CD4-positive, alpha-beta T cell treated with Interleukin-2 at 100 ng/mL for 4 hours (primary cell): ENCODE measurements around the gene CCDC14.
A peak's percentile ranks its signal among the peaks of the same experiment; 100 is the strongest.
"Not testable (repeated sequence)": the region's sequence is repeated elsewhere in the genome, so short reads cannot be mapped to it uniquely, and the experiment has no call there.

ENCODE experiments used
- DNase-seq: peaks from one replicate; pipeline ENCODE4 v3.0.0-alpha.2; 2020; ENCODE audit warnings: low spot score

CCDC14 gene, protein sequence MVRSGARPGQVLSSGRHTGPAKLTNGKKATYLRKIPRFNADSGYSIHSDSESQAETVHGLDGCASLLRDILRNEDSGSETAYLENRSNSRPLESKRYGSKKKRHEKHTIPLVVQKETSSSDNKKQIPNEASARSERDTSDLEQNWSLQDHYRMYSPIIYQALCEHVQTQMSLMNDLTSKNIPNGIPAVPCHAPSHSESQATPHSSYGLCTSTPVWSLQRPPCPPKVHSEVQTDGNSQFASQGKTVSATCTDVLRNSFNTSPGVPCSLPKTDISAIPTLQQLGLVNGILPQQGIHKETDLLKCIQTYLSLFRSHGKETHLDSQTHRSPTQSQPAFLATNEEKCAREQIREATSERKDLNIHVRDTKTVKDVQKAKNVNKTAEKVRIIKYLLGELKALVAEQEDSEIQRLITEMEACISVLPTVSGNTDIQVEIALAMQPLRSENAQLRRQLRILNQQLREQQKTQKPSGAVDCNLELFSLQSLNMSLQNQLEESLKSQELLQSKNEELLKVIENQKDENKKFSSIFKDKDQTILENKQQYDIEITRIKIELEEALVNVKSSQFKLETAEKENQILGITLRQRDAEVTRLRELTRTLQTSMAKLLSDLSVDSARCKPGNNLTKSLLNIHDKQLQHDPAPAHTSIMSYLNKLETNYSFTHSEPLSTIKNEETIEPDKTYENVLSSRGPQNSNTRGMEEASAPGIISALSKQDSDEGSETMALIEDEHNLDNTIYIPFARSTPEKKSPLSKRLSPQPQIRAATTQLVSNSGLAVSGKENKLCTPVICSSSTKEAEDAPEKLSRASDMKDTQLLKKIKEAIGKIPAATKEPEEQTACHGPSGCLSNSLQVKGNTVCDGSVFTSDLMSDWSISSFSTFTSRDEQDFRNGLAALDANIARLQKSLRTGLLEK

GRCh38 chr3:123960781-123961507 lies at the start of gene CCDC14:
CCDC14 (minus strand) TSS chr3:123961229; CDS start chr3:123961173, 56 bp downstream.
- DNase-seq = peak; percentile 73

- not testable (repeated sequence) for DNase-seq
Observed at GRCh38 chr3:124008321-124008720, 47.3 kb upstream of the CCDC14 start.

GRCh38 chr3:124007186-124007585 lies 46.2 kb upstream of the CCDC14 start:
- DNase-seq = no peak

- not testable (repeated sequence) for DNase-seq
Observed at GRCh38 chr3:124002405-124003079, 41.5 kb upstream of the CCDC14 start.

DNA sequence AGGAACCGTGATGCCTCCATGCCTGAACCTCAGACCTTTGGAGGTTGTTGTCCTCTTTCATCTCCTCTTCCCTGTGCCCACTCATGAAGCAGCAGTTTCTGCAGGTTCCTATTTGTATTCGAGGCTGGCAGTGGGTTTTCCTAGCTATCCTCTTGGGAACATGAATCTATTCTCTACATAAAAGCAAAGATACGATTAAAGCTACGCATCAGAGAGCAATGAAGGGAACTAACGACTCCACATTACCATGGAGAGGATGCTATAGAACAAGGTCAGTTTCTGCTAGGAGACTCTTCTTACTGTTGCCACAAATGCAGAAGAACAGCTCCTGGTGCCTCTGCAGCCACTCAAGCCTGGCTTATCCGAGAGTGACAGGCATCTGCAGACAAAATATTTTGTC lies 40.3 kb upstream of the CCDC14 start:
- DNase-seq = not testable (repeated sequence)

GRCh38 chr3:123997543-123997942 lies 36.5 kb upstream of the CCDC14 start:
- no peak for DNase-seq

DNA sequence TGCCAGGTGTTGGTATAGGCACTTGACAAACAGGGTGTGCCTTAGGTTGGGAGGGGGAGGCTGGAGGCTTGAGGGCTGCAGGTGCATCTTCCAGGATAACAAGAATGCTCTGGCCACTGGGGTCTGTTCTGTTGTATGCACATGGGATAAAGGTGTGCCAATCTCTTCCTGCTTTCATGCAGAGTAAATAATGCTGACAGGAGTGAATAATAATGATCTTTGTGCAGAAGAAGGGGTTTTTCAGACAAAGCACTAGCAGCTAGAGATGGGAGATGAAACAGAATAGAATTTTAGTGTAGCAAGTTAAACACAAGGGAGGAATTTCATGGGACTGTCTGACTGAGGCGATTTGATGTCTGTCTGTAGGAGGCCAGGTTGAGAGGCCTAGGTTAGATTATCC lies 32.8 kb upstream of the CCDC14 start:
- no peak for DNase-seq

DNA sequence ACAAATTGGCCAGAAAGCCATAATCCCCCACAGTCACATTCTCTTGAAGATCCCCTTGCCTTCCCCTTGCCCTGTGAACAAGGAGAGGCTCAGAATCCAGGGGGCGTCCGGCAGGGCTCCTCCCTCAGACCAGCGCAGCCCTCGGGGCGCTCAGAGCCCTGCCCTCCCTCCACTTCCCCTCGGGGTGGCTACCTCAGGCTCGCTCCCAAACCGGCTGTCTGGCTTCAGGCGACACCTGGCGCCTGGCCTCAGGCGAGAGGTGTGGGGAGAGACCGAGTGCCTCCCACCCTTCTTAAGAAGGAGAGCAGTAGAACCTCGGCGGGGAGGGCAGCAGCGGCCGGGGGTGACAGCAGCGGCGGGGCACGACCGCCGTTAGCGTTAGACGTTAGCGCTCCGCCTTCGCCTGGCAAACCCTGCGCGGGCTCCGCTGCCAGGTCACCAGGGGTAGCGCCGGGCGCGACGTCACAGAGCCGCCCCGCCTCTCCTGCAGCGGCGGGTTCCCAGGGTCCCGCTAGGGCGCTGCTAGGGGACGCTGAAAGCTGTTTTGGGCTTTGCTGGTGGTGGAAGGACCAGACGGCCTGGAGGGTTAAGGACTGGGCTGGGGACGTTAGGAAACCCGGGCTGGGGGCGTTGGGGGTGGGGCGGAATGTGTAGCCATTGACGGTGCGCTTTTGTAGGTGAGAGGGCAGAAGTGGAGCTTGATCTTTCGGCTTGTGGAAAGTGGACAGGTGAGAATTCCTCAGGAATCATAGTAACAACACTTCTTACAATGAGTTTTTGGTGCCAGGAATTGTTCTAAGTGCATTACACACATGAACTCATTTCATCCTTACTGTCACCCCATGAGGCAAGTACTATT lies 30.9 kb upstream of the CCDC14 start, which contains the start of gene ROPN1:
ROPN1 (minus strand) TSS at position 395 of the 859 bp plus-strand sequence. CDS start 11,643 bp downstream, outside the sequence.
- DNase-seq = not testable (repeated sequence)

- DNase-seq = no peak
Observed at GRCh38 chr3:123986427-123986826, 25.4 kb upstream of the CCDC14 start.

DNA sequence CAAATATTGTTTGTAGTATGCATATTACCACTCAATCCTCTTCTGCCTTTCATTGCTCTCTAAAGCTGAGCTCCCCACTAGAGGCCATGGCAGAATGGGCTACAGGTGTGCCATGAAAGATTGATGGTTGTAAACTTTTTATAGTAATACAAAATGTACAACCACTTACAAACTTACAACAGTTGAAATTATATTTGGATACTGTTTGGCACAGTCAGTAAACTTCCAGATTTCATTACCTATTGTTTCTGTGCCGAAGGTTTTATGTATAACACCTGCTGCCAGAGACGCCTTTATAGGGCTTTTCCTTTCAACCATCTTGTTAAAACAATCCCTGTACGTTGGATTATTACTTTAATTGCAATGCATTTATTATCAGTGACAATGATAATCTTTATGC lies 23.9 kb upstream of the CCDC14 start:
- DNase-seq = no peak

DNA sequence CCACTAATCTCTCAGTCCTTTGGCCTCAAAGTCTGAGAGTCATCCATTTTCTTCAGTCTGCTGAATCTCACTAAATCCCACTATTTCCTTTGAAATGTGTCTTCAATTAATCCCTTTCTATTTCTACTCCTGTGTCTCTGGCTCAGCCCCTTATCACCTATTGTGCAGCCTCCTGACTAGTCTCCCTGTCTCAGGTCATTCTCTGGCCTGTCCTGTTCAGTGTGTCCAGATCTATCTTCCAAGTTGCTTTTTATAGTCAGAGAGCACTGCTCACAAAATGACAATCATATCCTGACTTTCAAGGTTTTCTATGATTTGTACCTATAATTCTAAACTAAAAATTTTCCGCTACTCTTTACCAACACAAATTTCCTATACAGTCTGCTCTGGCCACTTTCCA lies 23.3 kb upstream of the CCDC14 start:
- no peak for DNase-seq

DNA sequence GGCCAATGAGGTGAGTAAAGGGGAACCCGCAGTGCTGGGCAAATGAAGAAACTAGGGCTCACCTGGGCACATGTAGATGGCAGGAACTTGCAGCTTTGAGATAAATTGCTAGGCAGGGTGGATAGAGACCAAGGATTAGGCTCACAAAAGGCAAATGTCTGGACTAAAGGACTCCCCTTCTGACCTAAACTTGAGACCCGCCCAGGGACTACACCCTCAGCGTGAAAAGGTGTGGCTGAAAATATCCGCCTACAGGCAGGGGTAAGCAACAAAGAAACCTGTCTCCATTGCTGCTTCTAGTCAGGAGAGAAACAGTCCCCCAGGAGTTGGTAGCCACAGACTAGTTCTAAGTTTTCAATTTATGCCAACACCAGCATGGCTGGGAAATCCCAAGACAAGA lies 20.3 kb upstream of the CCDC14 start:
- DNase-seq = not testable (repeated sequence)

DNA sequence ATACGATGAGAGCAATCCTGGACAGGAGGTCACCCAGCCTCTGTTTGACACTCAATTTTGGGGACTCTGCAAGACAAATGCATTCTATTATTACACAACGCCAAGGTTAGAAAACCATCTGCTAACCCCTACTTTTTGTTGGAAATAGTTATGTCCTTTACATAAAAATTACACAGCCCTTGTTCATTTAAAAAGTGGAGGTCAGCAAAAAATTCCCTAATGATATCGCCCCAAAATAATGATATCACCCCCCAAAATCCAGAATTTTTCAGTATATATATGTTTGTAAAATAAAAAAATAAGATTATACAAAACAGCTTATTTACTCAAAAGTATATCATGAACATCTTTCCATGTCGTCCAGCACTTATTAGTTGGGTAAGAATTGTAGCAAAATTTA lies 19.5 kb upstream of the CCDC14 start:
- DNase-seq = no peak

- peak; percentile 50 for DNase-seq
Observed at GRCh38 chr3:123979525-123980501, 18.8 kb upstream of the CCDC14 start.

DNA sequence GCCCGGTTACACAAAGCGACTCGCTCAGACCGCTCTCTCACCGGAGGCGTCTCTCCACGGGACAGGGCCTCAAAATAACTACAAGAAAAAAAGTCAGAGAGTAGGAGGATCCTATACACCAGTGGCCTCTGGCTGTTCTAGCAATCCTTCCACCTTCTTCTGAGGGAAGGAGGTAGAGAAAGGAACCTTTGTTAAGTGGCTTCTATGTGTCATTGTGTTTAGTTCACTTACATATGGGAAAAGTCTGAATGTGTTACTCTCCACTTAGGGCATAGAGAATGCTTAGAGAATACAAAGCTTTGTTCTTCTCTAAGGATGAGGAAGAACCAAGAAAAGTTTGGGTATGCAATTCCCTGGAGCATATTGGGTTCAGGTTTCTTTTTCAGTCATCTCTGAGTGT lies 15.9 kb upstream of the CCDC14 start:
- DNase-seq = not testable (repeated sequence)

DNA sequence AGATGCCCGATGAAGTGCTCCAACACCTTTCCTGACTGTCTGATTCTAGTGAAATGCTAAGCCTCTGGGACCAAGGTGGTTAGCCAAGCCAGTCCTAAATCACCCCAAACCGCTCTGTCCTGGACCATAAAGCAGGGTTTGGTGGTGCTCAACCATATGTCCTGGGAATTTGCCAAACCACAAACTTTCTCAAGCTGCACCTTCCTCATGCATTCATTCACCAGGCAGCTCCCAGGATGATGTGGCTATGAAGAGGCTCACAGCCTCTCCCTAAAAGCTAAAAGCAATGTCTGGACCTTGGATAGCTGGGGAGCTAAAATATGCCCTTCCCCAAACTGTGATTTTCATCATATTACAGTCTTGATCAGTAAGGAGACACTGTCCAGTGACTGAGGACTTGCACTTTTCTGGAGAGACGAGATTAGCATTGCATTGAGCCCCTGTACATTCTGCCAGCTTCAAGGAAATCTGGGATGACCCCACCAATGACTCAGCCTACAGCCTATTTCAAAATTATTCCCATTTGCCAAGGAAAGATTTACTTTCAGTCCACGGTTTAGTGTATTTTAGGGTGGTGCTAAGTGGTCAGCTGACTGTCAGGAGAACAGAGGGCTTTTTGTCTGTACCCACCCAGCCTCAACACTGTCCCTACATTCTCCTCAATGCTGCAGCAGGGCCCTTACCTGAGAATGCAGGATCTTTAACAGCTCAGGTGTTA lies 15.3 kb upstream of the CCDC14 start:
- DNase-seq = not testable (repeated sequence)

GRCh38 chr3:123975030-123975429 lies 14.0 kb upstream of the CCDC14 start:
- DNase-seq = not testable (repeated sequence)

DNA sequence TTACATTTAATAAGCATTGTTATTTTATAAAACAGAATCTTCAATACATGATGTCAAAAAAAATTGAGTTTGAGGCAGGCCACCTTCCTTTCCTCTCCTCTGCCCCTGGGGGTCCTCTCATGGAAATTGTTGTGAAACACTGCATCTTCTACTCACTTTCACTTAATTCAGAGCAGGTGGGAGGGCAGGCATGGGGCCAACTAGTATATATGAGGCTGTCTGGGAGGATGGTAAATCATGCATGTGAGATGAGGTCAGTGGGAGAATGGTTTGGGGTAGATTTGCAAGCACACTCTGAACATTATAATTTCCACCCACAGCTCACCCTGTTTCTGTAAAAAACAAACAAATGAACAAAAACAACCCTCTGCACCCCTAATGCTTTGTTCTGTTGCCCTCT lies 10.4 kb upstream of the CCDC14 start:
- no peak for DNase-seq

DNA sequence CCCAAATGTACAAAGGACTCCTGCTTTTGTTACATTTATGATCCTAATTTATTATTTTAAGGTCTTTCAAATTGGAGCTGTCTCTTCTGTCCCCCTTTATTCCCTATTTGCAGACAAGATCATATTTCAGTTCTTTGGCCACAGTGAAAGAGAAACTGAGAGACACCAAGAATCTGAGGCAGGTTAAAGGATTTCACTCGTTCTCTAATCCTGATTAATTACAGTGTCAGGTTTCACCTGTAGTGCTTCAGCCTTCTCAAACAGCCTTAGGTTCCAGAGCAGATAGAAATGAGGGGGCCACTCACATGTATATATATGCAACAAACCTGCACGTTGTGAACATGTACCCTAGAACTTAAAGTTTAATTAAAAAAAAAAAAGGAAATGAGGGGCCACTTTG lies 6.2 kb upstream of the CCDC14 start:
- DNase-seq = not testable (repeated sequence)
